Osteocyte (in vitro differentiated cells): Measurements from ENCODE around the gene MED26. TPM values are rescaled to one million over a fixed set of nuclear protein-coding genes. Genes with fewer than 3 reads are reported as not detected.

ENCODE experiments used
- DNase-seq: peaks from one replicate; pipeline ENCODE4 v3.0.0; 2021; ENCODE audit warnings: mixed read lengths; ENCODE audit not compliant: unreplicated experiment; ENCODE audit errors: extremely low spot score
- H3K27ac Mint-ChIP-seq: one replicate; pipeline ENCODE4 v1.8.0; 2021; ENCODE audit warnings: mild to moderate bottlenecking, mixed read lengths; ENCODE audit not compliant: unreplicated experiment
- H3K27me3 Mint-ChIP-seq: one replicate; pipeline ENCODE4 v1.8.0; 2021; ENCODE audit warnings: mixed read lengths; ENCODE audit not compliant: unreplicated experiment
- H3K36me3 Mint-ChIP-seq: one replicate; pipeline ENCODE4 v1.8.0; 2021; ENCODE audit warnings: mixed read lengths; ENCODE audit not compliant: unreplicated experiment
- H3K4me1 Mint-ChIP-seq: one replicate; pipeline ENCODE4 v1.8.0; 2021; ENCODE audit warnings: mixed read lengths; ENCODE audit not compliant: unreplicated experiment
- H3K4me3 Mint-ChIP-seq: one replicate; pipeline ENCODE4 v1.8.0; 2021; ENCODE audit warnings: mild to moderate bottlenecking, moderate library complexity, mixed read lengths; ENCODE audit not compliant: unreplicated experiment
- H3K9me3 Mint-ChIP-seq: one replicate; pipeline ENCODE4 v1.8.0; 2021; ENCODE audit warnings: mixed read lengths; ENCODE audit not compliant: unreplicated experiment
- CTCF ChIP-seq: fragments of 200-600 bp; sonication (generic); IDR thresholded peaks from 2 replicates; pipeline ENCODE4 v1.5.0; 2021; ENCODE audit warnings: antibody characterized with exemption, mild to moderate bottlenecking, moderate library complexity
- total RNA-seq: library from RNA; stranded (reverse); gene quantifications from 2 replicates; pipeline ENCODE4 v1.2.1, GENCODE V29; 2021

The MED26 gene
- total RNA-seq, 1 donor from 2014 or later: 9.5 TPM

- no peak for DNase-seq
- no peak for TF ChIP-seq CTCF
- Mint-ChIP-seq H3K4me1 (peaks cover 24% of the 10 kb centered on the region), H3K27ac (no peak overlapping the region), H3K27me3 (no peaks in the 10 kb centered on the region), H3K9me3 (no peaks in the 10 kb centered on the region), H3K4me3 (no peak overlapping the region), H3K36me3 (no peaks in the 10 kb centered on the region)
Observed at GRCh38 chr19:16594131-16594586, 33.8 kb downstream of the MED26 start.

GRCh38 chr19:16593181-16593580 lies 34.8 kb downstream of the MED26 start:
- DNase-seq: no peak
- H3K27ac Mint-ChIP-seq: no peak overlapping the region

GRCh38 chr19:16591803-16592556 lies 36.0 kb downstream of the MED26 start:
- no peaks in the 10 kb centered on the region for H3K27me3 Mint-ChIP-seq
- peaks cover 43% of the 10 kb centered on the region for H3K4me1 Mint-ChIP-seq
- no peak overlapping the region for H3K4me3 Mint-ChIP-seq
- no peak overlapping the region for H3K27ac Mint-ChIP-seq
- no peak for TF ChIP-seq CTCF
- no peaks in the 10 kb centered on the region for H3K36me3 Mint-ChIP-seq
- H3K9me3 Mint-ChIP-seq: no peaks in the 10 kb centered on the region
- no peak for DNase-seq

More at GRCh38 chr19:16593181-16593580, 34.8 kb downstream of the MED26 start:
- no peak for TF ChIP-seq CTCF
- Mint-ChIP-seq H3K4me3 (no peak overlapping the region), H3K9me3 (no peaks in the 10 kb centered on the region), H3K4me1 (peaks cover 31% of the 10 kb centered on the region), H3K36me3 (no peaks in the 10 kb centered on the region), H3K27me3 (no peaks in the 10 kb centered on the region)

GRCh38 chr19:16590876-16591802 lies 36.9 kb downstream of the MED26 start:
- Mint-ChIP-seq H3K36me3 (no peaks in the 10 kb centered on the region), H3K4me1 (peaks cover 50% of the 10 kb centered on the region), H3K9me3 (no peaks in the 10 kb centered on the region), H3K27ac (no peak overlapping the region), H3K27me3 (no peaks in the 10 kb centered on the region), H3K4me3 (no peak overlapping the region)
- TF ChIP-seq CTCF: no peak
- no peak for DNase-seq

GRCh38 chr19:16589917-16590316 lies 38.1 kb downstream of the MED26 start:
- H3K4me3 Mint-ChIP-seq: no peak overlapping the region
- H3K27ac Mint-ChIP-seq: no peak overlapping the region
- DNase-seq: no peak
- no peak for TF ChIP-seq CTCF
- no peaks in the 10 kb centered on the region for H3K36me3 Mint-ChIP-seq
- H3K9me3 Mint-ChIP-seq: no peaks in the 10 kb centered on the region
- no peaks in the 10 kb centered on the region for H3K27me3 Mint-ChIP-seq
- peaks cover 59% of the 10 kb centered on the region for H3K4me1 Mint-ChIP-seq
